IPS-NIHi11 (cell line): ENCODE data around the gene DUSP15.

Experiments
- DNase-seq: peaks from one replicate; pipeline ENCODE4 v3.0.0; 2012; ENCODE audit warnings: mixed read lengths, low spot score

DUSP15 gene

GRCh38 chr20:31894980-31895675, 24.8 kb upstream of the DUSP15 start:
- DNase-seq, result peak; percentile 77

GRCh38 chr20:31890646-31891045, 20.3 kb upstream of the DUSP15 start:
- no peak for DNase-seq

GRCh38 chr20:31883829-31884228, 13.5 kb upstream of the DUSP15 start:
- no peak for DNase-seq

- no peak for DNase-seq
Observed at GRCh38 chr20:31881945-31882344, 11.6 kb upstream of the DUSP15 start.

GRCh38 chr20:31879143-31879987, 9.0 kb upstream of the DUSP15 start:
- DNase-seq, result peak; percentile 98

GRCh38 chr20:31877684-31878083, 7.4 kb upstream of the DUSP15 start:
- no peak for DNase-seq

GRCh38 chr20:31875671-31876070, 5.3 kb upstream of the DUSP15 start:
- DNase-seq, result no peak

- no peak for DNase-seq
Observed at GRCh38 chr20:31872406-31872805, 2.1 kb upstream of the DUSP15 start.

- no peak for DNase-seq
Observed at GRCh38 chr20:31871618-31871954, 1.3 kb upstream of the DUSP15 start.

- no peak for DNase-seq
Observed at GRCh38 chr20:31870726-31871617, 645 bp upstream of the DUSP15 start.

GRCh38 chr20:31869673-31869941, 720 bp downstream of the DUSP15 start:
- no peak for DNase-seq

- no peak for DNase-seq
Observed at GRCh38 chr20:31868853-31869672, 1.3 kb downstream of the DUSP15 start.

- DNase-seq, result no peak
Observed at GRCh38 chr20:31866221-31866620, 4.1 kb downstream of the DUSP15 start.

- DNase-seq, result no peak
Observed at GRCh38 chr20:31864521-31865400, 5.6 kb downstream of the DUSP15 start.

GRCh38 chr20:31863296-31864085, 6.8 kb downstream of the DUSP15 start:
- DNase-seq, result no peak

- DNase-seq, result no peak
Observed at GRCh38 chr20:31862506-31862905, 7.8 kb downstream of the DUSP15 start.

- no peak for DNase-seq
Observed at GRCh38 chr20:31862157-31862470, 8.2 kb downstream of the DUSP15 start.

- DNase-seq, result peak; percentile 98
Observed at GRCh38 chr20:31861385-31862156, 8.8 kb downstream of the DUSP15 start.

GRCh38 chr20:31861135-31861384, 9.3 kb downstream of the DUSP15 start:
- DNase-seq, result no peak
